BE2C (cell line): Measurements from ENCODE around the gene PDE9A.
"Not testable (repeated sequence)": the region's sequence is repeated elsewhere in the genome, so short reads cannot be mapped to it uniquely, and the experiment has no call there.

Experiments used
- DNase-seq: peaks from one replicate; pipeline ENCODE4 v3.0.0-alpha.2; 2020
- H3K27me3 ChIP-seq: fragments of 250-450 bp; sonication (Bioruptor Pico); 2 replicates; pipeline ENCODE4 v1.5.1; 2020; ENCODE audit warnings: mild to moderate bottlenecking
- H3K36me3 ChIP-seq: fragments of 250-450 bp; sonication (Bioruptor Pico); 2 replicates; pipeline ENCODE4 v1.5.1; 2020; ENCODE audit warnings: mild to moderate bottlenecking
- H3K4me1 ChIP-seq: fragments of 250-450 bp; sonication (Bioruptor Pico); 2 replicates; pipeline ENCODE4 v1.5.1; 2020
- H3K4me3 ChIP-seq: 2 replicates; pipeline ENCODE4 v1.5.1; 2011; ENCODE audit warnings: low read depth, low read length
- H3K9me3 ChIP-seq: fragments of 250-450 bp; sonication (Bioruptor Pico); 2 replicates; pipeline ENCODE4 v1.5.1; 2020
- CTCF ChIP-seq: IDR thresholded peaks from 2 replicates; pipeline ENCODE4 v1.5.1; 2012; ENCODE audit warnings: mild to moderate bottlenecking, low read depth, low read length

PDE9A gene

GRCh38 chr21:42796327-42797062 is 143.1 kb downstream of the PDE9A start:
- Histone ChIP-seq H3K4me1 (no peaks in the 10 kb centered on the region), H3K9me3 (no peaks in the 10 kb centered on the region), H3K4me3 (no peak overlapping the region), H3K27me3 (no peaks in the 10 kb centered on the region), H3K36me3 (no peaks in the 10 kb centered on the region)
- no peak for DNase-seq
- TF ChIP-seq CTCF: no peak

- DNase-seq: no peak
- H3K9me3 ChIP-seq: no peaks in the 10 kb centered on the region
- no peak for TF ChIP-seq CTCF
- H3K4me3 ChIP-seq: no peak overlapping the region
- no peaks in the 10 kb centered on the region for H3K36me3 ChIP-seq
- no peaks in the 10 kb centered on the region for H3K4me1 ChIP-seq
- H3K27me3 ChIP-seq: no peaks in the 10 kb centered on the region
Measured at GRCh38 chr21:42797522-42797921, 144.1 kb downstream of the PDE9A start.

- no peak for TF ChIP-seq CTCF
- Histone ChIP-seq H3K27me3 (no peaks in the 10 kb centered on the region), H3K9me3 (no peaks in the 10 kb centered on the region), H3K4me1 (no peaks in the 10 kb centered on the region), H3K4me3 (no peak overlapping the region), H3K36me3 (no peaks in the 10 kb centered on the region)
- no peak for DNase-seq
Measured at GRCh38 chr21:42798106-42798505, 144.7 kb downstream of the PDE9A start.

- Histone ChIP-seq H3K36me3 (no peaks in the 10 kb centered on the region), H3K4me1 (no peaks in the 10 kb centered on the region), H3K4me3 (no peak overlapping the region), H3K9me3 (no peaks in the 10 kb centered on the region), H3K27me3 (no peaks in the 10 kb centered on the region)
- DNase-seq: no peak
- no peak for TF ChIP-seq CTCF
Measured at GRCh38 chr21:42799516-42799915, 146.1 kb downstream of the PDE9A start.

- Histone ChIP-seq H3K27me3 (no peaks in the 10 kb centered on the region), H3K4me3 (no peak overlapping the region), H3K9me3 (no peaks in the 10 kb centered on the region), H3K36me3 (no peaks in the 10 kb centered on the region), H3K4me1 (no peaks in the 10 kb centered on the region)
- TF ChIP-seq CTCF: no peak
- DNase-seq: no peak
Measured at GRCh38 chr21:42799948-42800347, 146.5 kb downstream of the PDE9A start.

- not testable (repeated sequence) for DNase-seq, H3K4me3 ChIP-seq, H3K9me3 ChIP-seq, H3K4me1 ChIP-seq, H3K27me3 ChIP-seq, H3K36me3 ChIP-seq
Measured at GRCh38 chr21:42801616-42802015, 148.2 kb downstream of the PDE9A start.
